GM18951 (cell line): ENCODE data around the gene SH2D3C.

ENCODE experiments used
- POLR2A ChIP-seq: IDR thresholded peaks from 4 replicates; pipeline ENCODE4 v1.6.1; 2011; ENCODE audit warnings: mild to moderate bottlenecking; ENCODE audit not compliant: insufficient read length, insufficient read depth; ENCODE audit errors: extremely low read depth
- in situ Hi-C: fragments of 300-500 bp; cut with MboI; formaldehyde crosslinking; loops from one replicate; pipeline ENCODE4 v1.12.0; 2022; ENCODE audit warnings: low sequenced_read_pairs, mixed read lengths, inconsistent platforms; ENCODE audit not compliant: unreplicated experiment

The SH2D3C gene

DNA sequence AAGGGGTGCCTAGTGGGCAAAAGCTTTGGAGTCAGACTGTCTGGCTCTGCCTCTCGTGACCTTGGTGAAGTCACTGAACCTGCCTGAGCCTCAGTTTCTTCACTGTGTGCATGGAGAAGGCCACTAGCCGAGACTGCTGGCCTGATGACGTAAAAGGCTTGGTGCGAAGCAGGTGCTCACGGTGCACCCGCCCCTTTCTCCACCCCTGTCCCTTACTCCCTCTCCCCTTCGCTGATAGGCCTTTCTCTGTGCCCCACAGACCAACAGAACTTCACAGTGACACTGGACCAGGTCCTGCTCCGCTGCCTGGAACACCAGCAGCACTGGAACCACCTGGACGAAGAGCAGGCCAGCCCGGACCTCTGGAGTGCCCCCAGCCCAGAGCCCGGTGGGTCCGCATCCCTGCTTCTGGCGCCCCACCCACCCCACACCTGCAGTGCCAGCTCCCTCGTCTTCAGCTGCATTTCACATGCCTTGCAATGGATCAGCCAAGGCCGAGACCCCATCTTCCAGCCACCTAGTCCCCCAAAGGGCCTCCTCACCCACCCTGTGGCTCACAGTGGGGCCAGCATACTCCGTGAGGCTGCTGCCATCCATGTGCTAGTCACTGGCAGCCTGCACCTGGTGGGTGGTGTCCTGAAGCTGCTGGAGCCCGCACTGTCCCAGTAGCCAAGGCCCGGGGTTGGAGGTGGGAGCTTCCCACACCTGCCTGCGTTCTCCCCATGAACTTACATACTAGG is 34.6 kb upstream of the SH2D3C start:
- no peak for TF ChIP-seq POLR2A
- in situ Hi-C loops = no loop called here

DNA sequence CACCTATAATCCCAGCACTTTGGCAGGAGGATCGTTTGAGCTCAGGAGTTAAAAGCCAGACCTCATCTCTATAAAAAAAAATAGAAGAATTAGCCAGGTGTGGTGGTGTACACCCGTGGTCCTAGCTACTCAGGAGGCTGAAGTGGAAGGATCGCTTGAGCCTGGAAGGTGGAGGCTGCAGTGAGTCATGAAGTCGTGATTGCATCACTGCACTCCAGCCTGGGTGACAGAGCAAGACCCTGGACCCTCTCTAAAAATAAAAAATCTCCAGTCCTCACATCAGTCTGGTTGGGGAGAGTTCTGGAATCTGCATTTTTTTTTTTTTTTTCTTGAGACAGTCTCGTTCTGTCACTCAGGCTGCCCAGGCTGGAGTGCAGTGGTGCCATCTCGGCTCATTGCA is 33.5 kb upstream of the SH2D3C start:
- in situ Hi-C loops = no loop called here
- TF ChIP-seq POLR2A = no peak

DNA sequence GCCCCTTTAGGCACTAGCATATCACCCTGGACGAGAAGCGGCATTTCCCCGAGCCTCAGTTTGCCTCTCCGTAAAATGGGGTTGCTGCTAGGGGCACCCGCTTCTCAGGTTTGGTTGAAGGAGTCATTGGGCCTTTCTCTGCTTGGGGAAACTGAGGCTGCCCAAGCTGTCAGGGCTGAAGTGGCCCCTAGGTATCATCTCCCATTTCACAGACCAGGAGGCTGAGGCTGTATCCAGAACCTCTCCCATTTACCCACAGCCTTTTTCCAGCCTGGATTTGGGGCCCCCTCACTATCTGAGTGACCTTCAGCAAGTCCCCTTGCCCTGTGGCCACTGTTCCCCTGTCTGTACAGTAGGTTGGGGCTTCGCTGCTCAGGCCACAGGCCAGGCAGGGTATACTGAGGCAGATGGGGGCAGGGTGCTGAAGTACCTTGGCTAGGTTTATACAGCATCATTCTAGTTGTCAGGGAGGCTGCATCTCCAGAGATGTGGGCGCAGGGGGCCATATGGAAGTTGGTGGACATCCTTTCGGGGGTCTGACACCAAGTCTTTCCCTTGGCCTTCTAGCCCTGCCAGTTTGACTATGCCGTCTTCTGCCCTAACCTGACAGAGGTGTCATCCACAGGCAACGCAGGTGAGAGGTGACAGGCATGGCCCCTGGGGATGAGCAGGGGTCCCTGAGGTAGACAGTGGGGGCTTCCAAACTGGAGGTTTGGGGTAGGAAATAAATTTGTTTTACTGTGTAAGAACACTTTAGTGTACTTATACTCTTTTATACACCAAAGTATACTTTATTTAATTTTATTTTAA is 32.1 kb upstream of the SH2D3C start:
- TF ChIP-seq POLR2A = no peak
- in situ Hi-C loops = no loop called here

DNA sequence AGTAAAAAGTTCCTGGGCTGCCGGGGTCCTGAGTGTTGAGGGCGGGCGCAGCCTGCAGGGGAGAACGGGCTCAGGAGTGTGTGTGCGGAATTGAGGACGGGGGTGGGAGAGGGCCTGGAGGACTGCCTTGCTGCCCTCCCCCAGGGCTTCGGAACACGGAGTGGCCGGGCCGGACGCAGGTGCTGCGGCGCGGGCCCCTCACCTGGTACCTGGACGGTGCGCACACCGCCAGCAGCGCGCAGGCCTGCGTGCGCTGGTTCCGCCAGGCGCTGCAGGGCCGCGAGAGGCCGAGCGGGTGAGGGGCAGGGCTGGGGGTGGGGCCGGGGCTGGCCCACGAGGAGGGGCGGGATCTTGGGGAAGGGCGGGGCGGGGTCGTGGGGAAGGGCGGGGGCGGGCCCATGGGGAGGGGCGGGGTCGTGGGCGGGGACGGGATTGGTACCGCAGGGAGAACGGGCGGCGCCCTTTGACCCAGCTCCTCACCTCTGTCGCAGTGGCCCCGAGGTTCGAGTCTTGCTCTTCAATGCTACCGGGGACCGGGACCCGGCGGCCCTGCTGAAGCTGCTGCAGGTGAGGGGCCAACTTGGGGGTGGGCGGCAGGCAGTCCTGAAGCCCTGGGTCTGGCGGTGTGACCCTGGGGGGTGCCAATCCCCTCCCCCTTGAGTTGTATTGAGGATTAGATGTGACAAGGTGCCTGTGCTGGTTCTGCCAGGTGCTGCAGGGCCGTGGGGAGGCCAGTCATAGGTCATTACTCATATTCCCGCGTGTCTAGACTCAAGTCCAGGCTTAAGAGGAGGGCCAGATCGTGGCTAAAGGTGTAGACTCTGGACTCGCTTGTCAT is 31.3 kb upstream of the SH2D3C start:
- no peak for TF ChIP-seq POLR2A
- in situ Hi-C loops = no loop called here

DNA sequence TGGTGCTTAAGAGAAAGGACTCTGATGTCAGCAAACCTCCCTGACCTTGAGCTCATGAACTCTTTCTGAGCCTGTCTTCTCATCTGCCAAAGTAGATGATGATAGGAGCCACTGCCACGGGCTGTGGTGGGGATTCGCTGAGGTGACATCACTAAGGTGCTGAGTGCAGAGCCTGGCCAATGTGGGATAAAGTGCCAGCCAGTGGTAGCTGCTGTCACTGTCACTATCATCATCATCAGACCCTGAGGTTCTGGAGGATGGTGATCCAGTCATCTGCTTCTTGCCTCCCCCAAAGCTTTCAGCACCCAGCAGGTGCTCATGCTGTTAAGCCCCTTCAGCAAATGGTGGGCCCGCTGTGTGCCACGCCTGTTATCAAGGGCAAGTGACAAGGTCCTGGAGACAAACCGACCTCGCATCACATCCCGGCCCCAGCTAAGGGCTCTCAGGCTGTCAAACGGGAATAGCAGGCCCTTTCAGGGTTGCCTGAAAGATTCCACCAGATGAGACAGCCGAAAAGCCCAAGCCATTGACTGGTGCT is 30.6 kb upstream of the SH2D3C start:
- no peak for TF ChIP-seq POLR2A
- in situ Hi-C loops = no loop called here

DNA sequence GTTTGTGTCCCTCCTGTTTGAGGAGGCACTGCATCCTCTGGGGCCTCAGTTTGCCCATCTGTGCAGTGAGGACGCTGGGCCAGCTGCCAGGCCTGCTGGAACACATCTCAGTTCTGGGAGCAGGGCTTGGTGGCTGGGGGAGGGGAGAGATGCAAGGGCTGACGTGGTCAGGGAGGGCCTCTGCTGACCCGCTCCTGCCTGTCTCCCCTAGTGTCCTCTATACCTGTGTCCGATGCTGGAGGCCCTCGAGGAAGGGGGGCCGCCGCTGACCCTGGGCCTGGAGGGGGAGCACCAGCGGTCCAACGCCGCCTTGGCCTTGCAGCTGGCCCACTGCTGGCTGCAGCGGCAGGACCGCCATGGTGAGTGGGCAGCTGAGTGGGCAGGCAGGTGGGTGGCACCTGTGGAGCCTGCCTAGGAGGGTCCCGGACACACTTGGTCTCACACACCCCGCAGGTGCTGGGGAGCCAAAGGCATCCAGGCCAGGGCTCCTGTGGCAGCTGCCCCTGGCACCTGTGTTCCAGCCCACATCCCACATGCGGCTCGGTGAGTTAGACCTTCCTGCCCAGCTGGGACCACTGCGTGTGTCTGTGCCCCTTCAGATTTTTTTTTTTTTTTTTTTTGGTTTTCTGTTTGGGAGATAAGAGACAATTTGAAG is 30.0 kb upstream of the SH2D3C start:
- no peak for TF ChIP-seq POLR2A
- in situ Hi-C loops = no loop called here

DNA sequence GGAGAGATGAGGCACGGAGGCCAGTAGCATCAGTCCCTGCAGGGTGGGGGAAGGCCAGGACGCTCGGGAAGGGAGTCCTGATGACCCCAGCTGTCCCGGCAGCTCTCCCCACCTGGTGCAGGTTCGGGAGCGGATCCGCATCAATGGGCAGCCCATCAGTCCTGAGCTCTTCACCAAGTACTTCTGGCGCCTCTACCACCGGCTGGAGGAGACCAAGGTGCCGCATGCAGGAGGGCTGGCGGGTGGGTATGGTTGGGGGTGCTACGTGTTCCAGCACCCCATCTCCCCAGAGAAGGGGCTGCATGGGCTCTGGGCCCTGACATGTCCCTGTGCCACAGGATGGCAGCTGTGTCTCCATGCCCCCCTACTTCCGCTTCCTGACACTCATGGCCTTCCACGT is 28.4 kb upstream of the SH2D3C start:
- TF ChIP-seq POLR2A = no peak
- in situ Hi-C loops = no loop called here

DNA sequence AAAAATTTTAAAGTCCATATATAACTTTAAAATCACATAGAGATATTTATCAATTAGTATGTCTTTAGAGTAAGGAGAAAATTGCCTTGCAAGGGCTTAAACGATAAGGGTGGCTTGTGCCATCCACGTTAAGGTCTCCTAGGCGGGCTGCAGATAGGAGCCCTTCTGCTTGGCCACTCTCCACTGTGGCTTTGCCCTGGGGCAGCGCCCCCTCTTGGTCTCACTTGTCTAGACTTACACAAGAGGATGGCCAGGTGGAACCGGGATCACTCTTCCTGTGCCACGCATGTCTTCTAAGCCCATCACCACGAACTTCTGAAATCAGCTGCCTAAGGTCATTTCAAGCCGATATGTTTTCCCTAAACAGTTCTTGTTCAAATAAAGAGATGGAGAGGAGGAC is 27.2 kb upstream of the SH2D3C start:
- no peak for TF ChIP-seq POLR2A
- in situ Hi-C loops = no loop called here

DNA sequence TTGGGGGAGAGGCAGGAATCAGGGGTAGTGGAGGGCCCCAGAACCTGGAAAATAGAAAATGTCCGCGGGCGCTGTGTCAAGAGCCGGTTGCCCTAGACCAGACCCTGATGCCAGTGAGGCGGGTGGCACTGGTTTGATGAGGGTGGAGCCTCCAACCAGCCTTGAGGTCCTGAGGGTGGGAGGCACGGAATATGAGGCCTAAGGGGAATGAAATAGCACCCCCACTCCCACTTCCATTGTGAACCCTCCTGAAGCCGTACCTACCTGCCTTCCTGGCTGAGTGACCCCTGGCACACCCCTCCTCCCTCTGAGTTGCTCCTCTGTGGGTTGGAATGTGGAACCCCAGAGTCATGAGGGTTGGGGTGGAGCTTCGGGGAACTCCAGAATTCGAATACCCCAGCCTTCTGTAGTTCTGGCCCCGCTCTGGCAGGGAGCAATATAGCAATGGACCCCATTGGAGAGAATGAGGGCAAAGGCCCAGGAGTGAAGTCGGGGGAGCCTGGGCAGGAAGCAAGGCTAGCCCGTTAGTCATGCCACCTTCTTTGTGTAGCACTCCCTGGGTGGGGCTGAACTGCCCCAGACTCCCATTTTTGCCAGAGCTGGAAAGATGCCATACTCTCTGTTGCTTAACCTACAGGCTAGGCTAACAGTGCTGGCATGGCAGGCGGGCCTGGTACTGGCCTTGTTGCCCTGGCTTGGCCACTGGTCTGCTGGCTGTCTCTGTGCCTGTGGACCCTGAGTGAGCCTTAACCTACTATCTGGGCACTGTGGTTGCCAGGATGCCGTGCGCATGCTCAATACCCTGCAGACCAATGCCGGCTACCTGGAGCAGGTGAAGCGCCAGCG is 25.3 kb upstream of the SH2D3C start:
- in situ Hi-C loops = no loop called here
- TF ChIP-seq POLR2A = no peak

DNA sequence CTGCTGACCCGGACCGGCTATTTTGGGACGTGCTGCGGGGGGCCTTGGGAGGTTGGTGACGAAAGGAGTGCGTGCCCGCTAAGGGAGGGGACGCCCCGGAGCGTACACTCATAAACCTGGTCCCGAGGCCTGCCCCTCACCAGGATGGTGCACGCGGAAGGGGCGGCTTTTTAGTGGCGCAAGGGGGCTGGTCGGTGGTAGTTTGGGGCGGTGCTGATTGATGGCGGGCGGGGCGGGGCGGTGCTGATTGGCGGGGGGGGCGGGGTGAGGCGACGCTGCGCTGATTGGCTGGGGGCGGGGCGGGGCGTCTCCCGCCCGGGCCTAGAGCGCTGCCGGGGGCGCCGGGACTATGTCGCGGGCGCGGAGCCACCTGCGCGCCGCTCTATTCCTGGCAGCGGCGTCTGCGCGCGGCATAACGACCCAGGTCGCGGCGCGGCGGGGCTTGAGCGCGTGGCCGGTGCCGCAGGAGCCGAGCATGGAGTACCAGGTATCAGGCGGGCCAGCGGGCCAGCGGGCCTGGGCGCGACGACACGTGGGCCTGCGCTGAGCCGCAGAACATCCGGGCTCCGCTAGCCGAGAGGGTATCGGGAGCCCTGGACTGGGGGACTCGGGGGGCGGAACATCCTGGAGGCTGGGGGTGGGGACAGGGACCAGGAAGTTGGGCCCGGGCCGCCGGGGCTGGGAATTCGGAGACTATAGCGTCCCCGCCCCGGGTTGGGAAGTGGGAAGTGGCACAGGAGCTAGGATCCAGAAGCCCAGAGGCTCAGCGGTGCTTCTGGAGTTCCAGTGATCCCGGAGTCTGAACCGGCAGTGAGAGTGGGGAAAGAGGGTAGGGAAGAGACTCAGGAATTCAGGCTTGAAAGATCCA is 24.3 kb upstream of the SH2D3C start, which contains the start of gene FPGS:
TSS of gene FPGS (plus strand) at position 307 of the 868 bp plus-strand sequence. CDS start at position 350, 43 bp downstream.
- peak; percentile 98 for TF ChIP-seq POLR2A
- in situ Hi-C loops = no loop called here
